BJ (cell line): ENCODE measurements around the gene CPVL. TPM values are rescaled to one million over a fixed set of nuclear protein-coding genes. Genes with fewer than 3 reads are reported as not detected.
"Not testable (repeated sequence)": the region's sequence is repeated elsewhere in the genome, so short reads cannot be mapped to it uniquely, and the experiment has no call there.

Experiments
- CTCF ChIA-PET: fragments of 350-600 bp; formaldehyde crosslinking; extraction: SDS; loops from one replicate; lab custom pipeline; 2021; ENCODE audit warnings: antibody characterized with exemption, inconsistent platforms; lab: Yijun Ruan, JAX
- POLR2A ChIA-PET: fragments of 300-600 bp; sonication (Branson Sonifier 250); formaldehyde crosslinking; extraction: SDS; loops from one replicate; lab custom pipeline; 2021; ENCODE audit warnings: antibody characterized with exemption; lab: Charles Lee
- DNase-seq: peaks from one replicate; pipeline ENCODE4 v3.0.0-alpha.2; 2011; ENCODE audit warnings: low read depth
- H3K27me3 ChIP-seq: 2 replicates; pipeline ENCODE4 v1.6.0; 2011; ENCODE audit warnings: low read length; ENCODE audit not compliant: control insufficient read depth, insufficient read depth
- H3K36me3 ChIP-seq: 2 replicates; pipeline ENCODE4 v1.5.1; 2011; ENCODE audit warnings: low read length; ENCODE audit not compliant: control insufficient read depth, insufficient read depth
- H3K4me3 ChIP-seq: 2 replicates; pipeline ENCODE4 v1.5.1; 2011; ENCODE audit warnings: low read depth, mild to moderate bottlenecking, control low read depth, low read length
- polyA plus RNA-seq: library from polyadenylated mRNA; depleted of rRNA; stranded (reverse); fragments of >200 nt; gene quantifications from 2 replicates; pipeline ENCODE4 v1.2.3, GENCODE V29; 2011
- TF ChIP-seq, protein P1 (sequence below): IDR thresholded peaks from 2 replicates; pipeline ENCODE4 v1.5.1; 2011; ENCODE audit warnings: low read depth, mild to moderate bottlenecking, control low read depth, inconsistent platforms, low read length, moderate library complexity; ENCODE audit not compliant: insufficient read depth

The CPVL gene
- polyA plus RNA-seq, 1 experiment, result not detected

DNA sequence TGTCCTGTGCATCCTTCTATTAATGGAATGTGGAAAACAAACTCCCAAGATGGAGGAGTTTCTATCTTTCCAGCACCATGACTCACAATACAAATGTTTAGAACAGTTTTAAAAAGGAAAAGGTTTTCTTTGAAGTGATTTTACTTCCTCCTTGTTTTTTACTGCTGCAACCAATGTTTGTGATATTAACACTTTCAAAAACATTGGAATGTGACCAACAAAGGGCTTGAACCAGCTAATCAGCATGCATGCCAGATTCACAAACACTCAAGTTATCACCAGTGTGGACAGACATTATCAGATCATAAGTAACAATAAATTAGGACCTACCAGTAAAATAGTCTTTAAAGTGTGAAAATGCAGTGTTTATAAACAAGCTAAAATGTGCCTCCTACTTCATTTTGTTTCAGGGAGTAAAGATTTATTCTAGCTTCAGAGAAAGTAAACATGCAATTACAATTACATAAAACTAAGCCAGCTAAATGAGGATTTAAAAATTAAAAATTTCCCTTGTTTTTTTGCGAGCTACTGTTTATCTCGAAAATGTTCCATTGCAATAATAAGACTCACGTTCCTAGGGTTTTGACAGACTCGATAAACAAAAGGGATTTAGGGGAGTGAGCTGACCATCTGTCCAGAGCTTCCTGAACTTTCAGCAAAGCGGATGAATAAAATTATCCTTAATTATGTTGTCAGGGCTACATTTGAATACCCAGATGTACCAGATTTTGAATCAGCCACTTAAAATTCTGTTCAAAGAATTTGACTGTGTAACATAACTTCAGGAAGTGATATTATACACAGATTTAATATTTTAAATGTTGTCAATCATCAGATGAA is 29.8 kb downstream of the CPVL start:
- Histone ChIP-seq H3K36me3 (no peaks in the 10 kb centered on the region), H3K27me3 (no peaks in the 10 kb centered on the region), H3K4me3 (no peak overlapping the region)
- no peak for DNase-seq
- TF ChIP-seq, protein P1, sequence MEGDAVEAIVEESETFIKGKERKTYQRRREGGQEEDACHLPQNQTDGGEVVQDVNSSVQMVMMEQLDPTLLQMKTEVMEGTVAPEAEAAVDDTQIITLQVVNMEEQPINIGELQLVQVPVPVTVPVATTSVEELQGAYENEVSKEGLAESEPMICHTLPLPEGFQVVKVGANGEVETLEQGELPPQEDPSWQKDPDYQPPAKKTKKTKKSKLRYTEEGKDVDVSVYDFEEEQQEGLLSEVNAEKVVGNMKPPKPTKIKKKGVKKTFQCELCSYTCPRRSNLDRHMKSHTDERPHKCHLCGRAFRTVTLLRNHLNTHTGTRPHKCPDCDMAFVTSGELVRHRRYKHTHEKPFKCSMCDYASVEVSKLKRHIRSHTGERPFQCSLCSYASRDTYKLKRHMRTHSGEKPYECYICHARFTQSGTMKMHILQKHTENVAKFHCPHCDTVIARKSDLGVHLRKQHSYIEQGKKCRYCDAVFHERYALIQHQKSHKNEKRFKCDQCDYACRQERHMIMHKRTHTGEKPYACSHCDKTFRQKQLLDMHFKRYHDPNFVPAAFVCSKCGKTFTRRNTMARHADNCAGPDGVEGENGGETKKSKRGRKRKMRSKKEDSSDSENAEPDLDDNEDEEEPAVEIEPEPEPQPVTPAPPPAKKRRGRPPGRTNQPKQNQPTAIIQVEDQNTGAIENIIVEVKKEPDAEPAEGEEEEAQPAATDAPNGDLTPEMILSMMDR, result no peak
- POLR2A ChIA-PET, result no interaction called here
- CTCF ChIA-PET, result interaction anchor here (0.9 to 3.0 kb wide), 7 partner anchors 10 to 292 kb away, joined by 3 to 15 read pairs (median 3); no protein-coding TSS in a partner anchor

- Histone ChIP-seq H3K27me3 (no peaks in the 10 kb centered on the region), H3K4me3 (no peak overlapping the region), H3K36me3 (no peaks in the 10 kb centered on the region)
- POLR2A ChIA-PET, result no interaction called here
- DNase-seq, result no peak
- TF ChIP-seq, protein P1, result no peak
- CTCF ChIA-PET, result interaction anchor here (1.1 to 3.0 kb wide), 2 partner anchors 9 to 194 kb away, joined by 3 to 15 read pairs; no protein-coding TSS in a partner anchor
Observed at GRCh38 chr7:29115753-29116152, 30.6 kb downstream of the CPVL start.

DNA sequence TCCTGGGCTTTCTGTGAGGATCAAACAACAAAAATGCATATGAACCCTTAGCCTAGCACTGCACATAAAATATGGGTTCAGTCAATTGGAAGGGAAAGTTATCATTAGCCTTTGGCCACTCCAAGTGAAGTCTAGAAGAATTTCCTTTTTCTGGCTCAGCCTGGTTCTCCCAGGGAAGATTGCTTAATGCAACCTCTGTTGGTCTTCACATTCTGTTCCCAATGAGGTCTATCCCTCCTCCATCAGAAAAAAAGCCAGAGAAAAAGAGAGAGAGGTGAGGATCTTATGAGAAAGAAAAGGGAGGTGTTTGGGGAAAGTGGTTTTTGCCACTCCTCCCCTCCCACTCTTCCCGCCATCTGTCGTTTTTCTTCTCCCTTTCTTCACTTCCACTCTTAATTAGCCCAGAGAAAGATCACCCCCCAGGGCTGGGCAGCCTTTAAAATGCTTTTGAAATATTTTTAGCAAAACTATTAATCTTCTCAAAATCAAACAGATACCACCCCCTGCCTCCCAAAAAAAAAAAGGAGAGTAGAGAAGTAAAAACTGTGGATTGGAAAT is 31.1 kb downstream of the CPVL start:
- Histone ChIP-seq H3K36me3 (no peaks in the 10 kb centered on the region), H3K27me3 (no peaks in the 10 kb centered on the region), H3K4me3 (no peak overlapping the region)
- no peak for DNase-seq
- ChIA-PET POLR2A (no interaction called here), CTCF (interaction anchor here (0.6 to 7.0 kb wide), 4 partner anchors 9 to 300 kb away, joined by 3 to 64 read pairs (median 4); no protein-coding TSS in a partner anchor)
- TF ChIP-seq, protein P1, result no peak

DNA sequence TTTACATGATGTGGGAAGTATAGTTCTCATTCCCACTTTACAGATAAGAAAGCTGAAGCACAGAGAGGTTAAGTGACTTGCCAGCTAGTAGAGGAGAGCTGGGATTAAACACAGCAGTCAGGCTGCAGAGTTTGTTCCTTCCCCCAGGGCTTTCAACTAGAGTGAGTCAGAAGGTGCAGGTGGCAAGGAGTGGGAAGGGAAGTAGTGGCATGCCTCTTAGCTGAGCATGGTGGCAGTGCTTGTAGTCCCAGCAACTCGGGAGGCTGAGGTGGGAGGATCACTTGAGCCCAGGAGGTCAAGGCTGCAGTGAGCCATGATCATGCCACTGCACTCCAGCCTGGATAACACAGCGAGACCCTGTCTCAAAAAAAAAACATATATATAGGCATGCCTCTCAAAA is 32.1 kb downstream of the CPVL start:
- DNase-seq, POLR2A ChIA-PET, H3K27me3 ChIP-seq, H3K4me3 ChIP-seq, H3K36me3 ChIP-seq: not testable (repeated sequence)
- CTCF ChIA-PET, result interaction anchor here (0.6 to 7.0 kb wide), 4 partner anchors 10 to 301 kb away, joined by 3 to 64 read pairs (median 4); no protein-coding TSS in a partner anchor

DNA sequence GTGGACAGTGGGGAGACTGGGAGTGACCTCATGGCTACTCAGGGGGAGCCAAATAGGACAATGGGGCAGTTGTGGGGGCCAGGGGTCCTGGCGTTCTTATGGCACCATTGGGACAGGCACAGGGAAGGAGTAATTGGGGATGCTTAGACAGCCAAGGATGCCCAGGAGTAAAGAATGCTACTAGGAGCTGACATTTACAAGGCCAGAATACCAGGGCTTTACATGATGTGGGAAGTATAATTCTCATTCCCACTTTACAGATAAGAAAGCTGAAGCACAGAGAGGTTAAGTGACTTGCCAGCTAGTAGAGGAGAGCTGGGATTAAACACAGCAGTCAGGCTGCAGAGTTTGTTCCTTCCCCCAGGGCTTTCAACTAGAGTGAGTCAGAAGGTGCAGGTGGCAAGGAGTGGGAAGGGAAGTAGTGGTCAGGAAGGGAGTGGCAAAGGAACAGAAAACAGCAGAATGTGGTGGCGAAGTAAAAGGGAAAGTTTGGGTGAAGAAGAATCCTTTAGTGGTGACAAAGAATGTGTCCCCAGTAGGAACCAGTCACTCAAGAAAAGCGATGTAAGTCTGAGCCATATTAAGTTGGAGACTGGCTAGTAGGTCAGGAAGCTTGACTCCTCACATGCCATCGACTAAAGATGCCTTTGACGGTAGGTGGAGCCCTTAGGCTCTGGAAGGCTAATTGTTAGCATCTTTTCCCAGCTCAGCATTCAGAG is 32.8 kb downstream of the CPVL start:
- ChIA-PET POLR2A (interaction anchor here (0.5 kb wide), 1 partner anchor 1369 kb away, joined by 3 read pairs; no protein-coding TSS in a partner anchor), CTCF (interaction anchor here (1.2 to 7.0 kb wide), 3 partner anchors 10 to 192 kb away, joined by 3 to 64 read pairs (median 4); no protein-coding TSS in a partner anchor)
- TF ChIP-seq, protein P1, result 0 out of 2 replicates have a peak, but pooled peaks have one; percentile 6
- DNase-seq, result no peak
- Histone ChIP-seq H3K36me3 (no peaks in the 10 kb centered on the region), H3K4me3 (no peak overlapping the region), H3K27me3 (no peaks in the 10 kb centered on the region)
